ENCODE data around the gene DCLK2. TPM values are rescaled to one million over a fixed set of nuclear protein-coding genes. Genes with fewer than 3 reads are reported as not detected.

Gene DCLK2
- total and polyA plus RNA-seq, 2 of the 8 experiments (the other 6 are each of a cell fraction or from before 2014, with no cell fraction given): 0.32 to 0.37 TPM

DNA sequence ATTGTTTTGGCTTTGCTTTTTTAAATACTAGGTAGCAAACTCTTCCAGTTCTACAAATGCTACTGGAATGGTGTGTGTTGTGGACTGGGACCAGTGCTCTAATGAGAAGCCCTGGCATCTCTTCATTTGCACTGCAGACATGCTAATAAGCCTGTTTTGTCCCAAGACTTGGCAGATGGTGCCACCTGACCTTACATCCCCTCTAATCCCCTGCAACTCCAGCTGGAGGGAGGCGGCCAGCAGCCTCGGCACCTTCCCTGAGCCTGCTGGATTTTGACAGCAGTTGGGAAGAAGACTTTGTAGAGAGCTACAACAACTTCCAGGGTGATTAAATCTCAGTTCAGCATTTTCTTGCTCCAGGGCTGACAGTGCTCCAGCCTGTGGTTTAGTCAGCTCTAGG lies 200.0 kb downstream of the DCLK2 start (continued):
- TF ChIP-seq, protein P1, sequence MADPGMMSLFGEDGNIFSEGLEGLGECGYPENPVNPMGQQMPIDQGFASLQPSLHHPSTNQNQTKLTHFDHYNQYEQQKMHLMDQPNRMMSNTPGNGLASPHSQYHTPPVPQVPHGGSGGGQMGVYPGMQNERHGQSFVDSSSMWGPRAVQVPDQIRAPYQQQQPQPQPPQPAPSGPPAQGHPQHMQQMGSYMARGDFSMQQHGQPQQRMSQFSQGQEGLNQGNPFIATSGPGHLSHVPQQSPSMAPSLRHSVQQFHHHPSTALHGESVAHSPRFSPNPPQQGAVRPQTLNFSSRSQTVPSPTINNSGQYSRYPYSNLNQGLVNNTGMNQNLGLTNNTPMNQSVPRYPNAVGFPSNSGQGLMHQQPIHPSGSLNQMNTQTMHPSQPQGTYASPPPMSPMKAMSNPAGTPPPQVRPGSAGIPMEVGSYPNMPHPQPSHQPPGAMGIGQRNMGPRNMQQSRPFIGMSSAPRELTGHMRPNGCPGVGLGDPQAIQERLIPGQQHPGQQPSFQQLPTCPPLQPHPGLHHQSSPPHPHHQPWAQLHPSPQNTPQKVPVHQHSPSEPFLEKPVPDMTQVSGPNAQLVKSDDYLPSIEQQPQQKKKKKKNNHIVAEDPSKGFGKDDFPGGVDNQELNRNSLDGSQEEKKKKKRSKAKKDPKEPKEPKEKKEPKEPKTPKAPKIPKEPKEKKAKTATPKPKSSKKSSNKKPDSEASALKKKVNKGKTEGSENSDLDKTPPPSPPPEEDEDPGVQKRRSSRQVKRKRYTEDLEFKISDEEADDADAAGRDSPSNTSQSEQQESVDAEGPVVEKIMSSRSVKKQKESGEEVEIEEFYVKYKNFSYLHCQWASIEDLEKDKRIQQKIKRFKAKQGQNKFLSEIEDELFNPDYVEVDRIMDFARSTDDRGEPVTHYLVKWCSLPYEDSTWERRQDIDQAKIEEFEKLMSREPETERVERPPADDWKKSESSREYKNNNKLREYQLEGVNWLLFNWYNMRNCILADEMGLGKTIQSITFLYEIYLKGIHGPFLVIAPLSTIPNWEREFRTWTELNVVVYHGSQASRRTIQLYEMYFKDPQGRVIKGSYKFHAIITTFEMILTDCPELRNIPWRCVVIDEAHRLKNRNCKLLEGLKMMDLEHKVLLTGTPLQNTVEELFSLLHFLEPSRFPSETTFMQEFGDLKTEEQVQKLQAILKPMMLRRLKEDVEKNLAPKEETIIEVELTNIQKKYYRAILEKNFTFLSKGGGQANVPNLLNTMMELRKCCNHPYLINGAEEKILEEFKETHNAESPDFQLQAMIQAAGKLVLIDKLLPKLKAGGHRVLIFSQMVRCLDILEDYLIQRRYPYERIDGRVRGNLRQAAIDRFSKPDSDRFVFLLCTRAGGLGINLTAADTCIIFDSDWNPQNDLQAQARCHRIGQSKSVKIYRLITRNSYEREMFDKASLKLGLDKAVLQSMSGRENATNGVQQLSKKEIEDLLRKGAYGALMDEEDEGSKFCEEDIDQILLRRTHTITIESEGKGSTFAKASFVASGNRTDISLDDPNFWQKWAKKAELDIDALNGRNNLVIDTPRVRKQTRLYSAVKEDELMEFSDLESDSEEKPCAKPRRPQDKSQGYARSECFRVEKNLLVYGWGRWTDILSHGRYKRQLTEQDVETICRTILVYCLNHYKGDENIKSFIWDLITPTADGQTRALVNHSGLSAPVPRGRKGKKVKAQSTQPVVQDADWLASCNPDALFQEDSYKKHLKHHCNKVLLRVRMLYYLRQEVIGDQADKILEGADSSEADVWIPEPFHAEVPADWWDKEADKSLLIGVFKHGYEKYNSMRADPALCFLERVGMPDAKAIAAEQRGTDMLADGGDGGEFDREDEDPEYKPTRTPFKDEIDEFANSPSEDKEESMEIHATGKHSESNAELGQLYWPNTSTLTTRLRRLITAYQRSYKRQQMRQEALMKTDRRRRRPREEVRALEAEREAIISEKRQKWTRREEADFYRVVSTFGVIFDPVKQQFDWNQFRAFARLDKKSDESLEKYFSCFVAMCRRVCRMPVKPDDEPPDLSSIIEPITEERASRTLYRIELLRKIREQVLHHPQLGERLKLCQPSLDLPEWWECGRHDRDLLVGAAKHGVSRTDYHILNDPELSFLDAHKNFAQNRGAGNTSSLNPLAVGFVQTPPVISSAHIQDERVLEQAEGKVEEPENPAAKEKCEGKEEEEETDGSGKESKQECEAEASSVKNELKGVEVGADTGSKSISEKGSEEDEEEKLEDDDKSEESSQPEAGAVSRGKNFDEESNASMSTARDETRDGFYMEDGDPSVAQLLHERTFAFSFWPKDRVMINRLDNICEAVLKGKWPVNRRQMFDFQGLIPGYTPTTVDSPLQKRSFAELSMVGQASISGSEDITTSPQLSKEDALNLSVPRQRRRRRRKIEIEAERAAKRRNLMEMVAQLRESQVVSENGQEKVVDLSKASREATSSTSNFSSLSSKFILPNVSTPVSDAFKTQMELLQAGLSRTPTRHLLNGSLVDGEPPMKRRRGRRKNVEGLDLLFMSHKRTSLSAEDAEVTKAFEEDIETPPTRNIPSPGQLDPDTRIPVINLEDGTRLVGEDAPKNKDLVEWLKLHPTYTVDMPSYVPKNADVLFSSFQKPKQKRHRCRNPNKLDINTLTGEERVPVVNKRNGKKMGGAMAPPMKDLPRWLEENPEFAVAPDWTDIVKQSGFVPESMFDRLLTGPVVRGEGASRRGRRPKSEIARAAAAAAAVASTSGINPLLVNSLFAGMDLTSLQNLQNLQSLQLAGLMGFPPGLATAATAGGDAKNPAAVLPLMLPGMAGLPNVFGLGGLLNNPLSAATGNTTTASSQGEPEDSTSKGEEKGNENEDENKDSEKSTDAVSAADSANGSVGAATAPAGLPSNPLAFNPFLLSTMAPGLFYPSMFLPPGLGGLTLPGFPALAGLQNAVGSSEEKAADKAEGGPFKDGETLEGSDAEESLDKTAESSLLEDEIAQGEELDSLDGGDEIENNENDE (IDR thresholded peaks at IDR 0.05; ENCODE audit: insufficient replicate concordance, low read length): no peak
- no peak for TF ChIP-seq CHD2 (IDR thresholded peaks at IDR 0.05; ENCODE audit: low read length)
- no peak for TF ChIP-seq RAD21 (IDR thresholded peaks at IDR 0.05 in 1 of 2, conservative IDR thresholded peaks at IDR 0.05 in 1 of 2; ENCODE audit: low read depth in 2 of 2, low read length in 2 of 2)
- no peak for TF ChIP-seq NANOG (IDR thresholded peaks at IDR 0.05; ENCODE audit: insufficient read depth, low read depth, low read length, poor library complexity, severe bottlenecking)
- TF ChIP-seq SUZ12 (IDR thresholded peaks at IDR 0.05; ENCODE audit: low read length): no peak
- no peak for TF ChIP-seq ZNF274 (IDR thresholded peaks at IDR 0.05; ENCODE audit: borderline replicate concordance, extremely low read depth, low read length)
- TF ChIP-seq EGR1 (IDR thresholded peaks at IDR 0.05; ENCODE audit: borderline replicate concordance, low read depth, low read length): no peak
